Measurements from ENCODE around the gene ASTN1. TPM values are rescaled to one million over a fixed set of nuclear protein-coding genes. Genes with fewer than 3 reads are reported as not detected.
A peak's percentile ranks its signal among the peaks of the same experiment; 100 is the strongest.

ASTN1 gene
- total RNA-seq, 1 donor from 2014 or later: 7.7 TPM

DNA sequence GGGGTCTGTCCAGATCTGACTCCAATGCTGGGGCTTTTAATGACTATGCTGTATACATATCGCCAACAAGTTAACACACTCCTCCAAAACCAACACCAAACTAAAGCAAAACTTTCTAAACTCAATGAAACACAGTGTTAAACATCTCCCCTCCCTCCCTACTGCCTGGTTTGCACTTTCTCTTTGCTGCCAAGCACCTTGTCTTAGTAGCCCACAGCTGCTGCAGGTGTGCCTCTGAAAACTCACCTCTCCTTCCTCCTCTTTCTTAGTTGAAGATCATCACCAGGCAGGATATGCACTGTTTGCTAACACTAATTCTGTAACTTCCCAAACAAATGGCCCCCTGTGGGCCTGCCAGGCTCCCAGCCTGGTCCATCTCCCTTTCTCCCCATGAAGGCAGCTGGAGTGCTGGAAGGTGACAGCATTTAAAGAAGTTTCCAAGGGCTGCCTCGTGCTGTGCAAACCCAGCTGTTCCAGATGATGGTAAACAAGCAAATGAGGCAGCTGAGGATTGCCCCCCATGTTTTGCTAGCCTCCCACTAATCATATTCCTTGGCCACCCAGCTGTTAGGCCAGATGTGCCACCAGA, 213.7 kb downstream of the ASTN1 start:
- Mint-ChIP-seq H3K9me3 (ENCODE audit: unreplicated experiment) (peaks cover 7% of the 10 kb centered on the region), H3K4me1 (ENCODE audit: low read depth, unreplicated experiment) (peaks cover 6% of the 10 kb centered on the region), H3K4me3 (ENCODE audit: unreplicated experiment) (no peak overlapping the region), H3K36me3 (ENCODE audit: unreplicated experiment) (no peaks in the 10 kb centered on the region), H3K27ac (ENCODE audit: unreplicated experiment) (no peak overlapping the region), H3K27me3 (ENCODE audit: unreplicated experiment) (peaks cover 2% of the 10 kb centered on the region)
- no peak for TF ChIP-seq CTCF (IDR thresholded peaks at IDR 0.05; ENCODE audit: partially characterized antibody, unreplicated experiment)
- DNase-seq: no peak

DNA sequence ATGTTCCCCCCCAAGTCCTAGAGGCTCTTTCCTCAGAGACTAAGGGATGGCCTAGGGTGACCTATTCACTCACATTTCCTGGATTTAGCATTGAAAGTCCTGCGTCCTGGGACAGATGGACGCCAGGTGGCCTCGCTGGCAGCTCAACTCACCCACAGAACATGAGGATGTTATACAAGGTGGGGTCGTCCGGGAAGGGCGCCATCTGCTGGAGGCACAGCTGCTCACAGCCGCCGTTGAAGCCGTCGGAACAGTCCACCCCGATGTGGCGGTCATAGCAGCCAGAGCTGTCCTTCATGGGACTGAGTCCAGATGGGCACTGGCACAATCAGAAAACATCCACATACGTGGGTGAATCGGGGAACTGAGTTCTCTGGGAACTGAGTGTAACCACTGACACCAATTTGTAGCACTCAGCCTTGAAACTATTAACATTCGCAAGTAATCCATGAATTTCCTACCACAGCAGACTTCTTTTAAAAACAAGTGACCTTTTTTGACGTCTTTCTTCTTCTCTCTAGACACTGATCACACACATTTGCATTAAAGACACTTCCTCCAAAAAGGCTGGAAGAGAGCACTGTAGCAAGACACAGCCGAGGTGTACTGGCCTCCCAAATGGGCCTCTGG, 215.4 kb downstream of the ASTN1 start:
- Mint-ChIP-seq H3K27ac (ENCODE audit: unreplicated experiment) (peak overlapping the region; percentile 29), H3K9me3 (ENCODE audit: unreplicated experiment) (peaks cover 7% of the 10 kb centered on the region), H3K36me3 (ENCODE audit: unreplicated experiment) (no peaks in the 10 kb centered on the region), H3K4me1 (ENCODE audit: low read depth, unreplicated experiment) (peaks cover 4% of the 10 kb centered on the region), H3K4me3 (ENCODE audit: unreplicated experiment) (no peak overlapping the region), H3K27me3 (ENCODE audit: unreplicated experiment) (peaks cover 2% of the 10 kb centered on the region)
- TF ChIP-seq CTCF (IDR thresholded peaks at IDR 0.05; ENCODE audit: partially characterized antibody, unreplicated experiment): peak; percentile 76
- peak; percentile 88 for DNase-seq

- Mint-ChIP-seq H3K4me1 (ENCODE audit: low read depth, unreplicated experiment) (peaks cover 4% of the 10 kb centered on the region), H3K9me3 (ENCODE audit: unreplicated experiment) (peaks cover 6% of the 10 kb centered on the region), H3K4me3 (ENCODE audit: unreplicated experiment) (no peak overlapping the region), H3K27ac (ENCODE audit: unreplicated experiment) (no peak overlapping the region), H3K36me3 (ENCODE audit: unreplicated experiment) (no peaks in the 10 kb centered on the region), H3K27me3 (ENCODE audit: unreplicated experiment) (peaks cover 2% of the 10 kb centered on the region)
- DNase-seq: no peak
- no peak for TF ChIP-seq CTCF (IDR thresholded peaks at IDR 0.05; ENCODE audit: partially characterized antibody, unreplicated experiment)
These were observed 219.9 kb downstream of the ASTN1 start for GRCh38 chr1:176944606-176945005.

DNA sequence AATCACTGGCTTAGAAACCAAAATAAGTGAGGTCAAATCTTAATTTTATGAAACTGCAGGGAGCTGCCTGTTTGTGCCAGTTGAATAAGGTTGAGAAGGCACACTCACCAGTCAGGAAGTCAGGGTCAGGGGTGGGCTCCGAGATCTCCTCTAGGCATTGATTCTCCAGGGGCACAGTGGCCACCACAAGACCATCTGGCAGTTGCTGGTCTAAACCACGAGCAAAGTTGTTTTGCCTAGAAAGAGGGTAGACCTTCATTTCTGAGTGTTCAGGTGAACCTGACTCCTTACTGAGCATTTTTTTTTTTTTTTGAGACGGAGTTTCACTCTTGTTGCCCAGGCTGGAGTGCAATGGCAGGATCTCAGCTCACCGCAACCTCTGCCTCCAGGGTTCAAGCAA, 220.7 kb downstream of the ASTN1 start:
- no peak for DNase-seq
- Mint-ChIP-seq H3K27me3 (ENCODE audit: unreplicated experiment) (no peaks in the 10 kb centered on the region), H3K36me3 (ENCODE audit: unreplicated experiment) (no peaks in the 10 kb centered on the region), H3K4me3 (ENCODE audit: unreplicated experiment) (no peak overlapping the region), H3K27ac (ENCODE audit: unreplicated experiment) (no peak overlapping the region), H3K4me1 (ENCODE audit: low read depth, unreplicated experiment) (no peaks in the 10 kb centered on the region), H3K9me3 (ENCODE audit: unreplicated experiment) (no peaks in the 10 kb centered on the region)
- TF ChIP-seq CTCF (IDR thresholded peaks at IDR 0.05; ENCODE audit: partially characterized antibody, unreplicated experiment): no peak

DNA sequence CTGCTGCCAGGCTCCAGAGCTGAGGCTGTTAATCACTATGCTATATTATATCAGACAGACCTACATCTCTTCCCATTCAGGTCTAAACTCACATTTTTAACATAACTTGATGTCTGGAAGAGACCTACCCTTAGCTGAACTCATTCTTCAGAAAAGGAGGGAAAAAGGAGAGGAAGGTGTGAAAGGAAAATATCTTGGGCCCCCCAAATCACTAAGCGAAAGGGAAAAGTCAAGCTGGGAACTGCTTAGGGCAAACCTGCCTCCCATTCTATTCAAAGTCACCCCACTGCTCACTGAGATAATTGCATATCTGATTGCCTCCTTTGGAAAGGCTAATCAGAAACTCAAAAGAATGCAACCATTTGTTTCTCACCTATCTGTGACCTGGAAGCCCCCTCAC, 222.2 kb downstream of the ASTN1 start:
- no peaks in the 10 kb centered on the region for H3K36me3 Mint-ChIP-seq (ENCODE audit: unreplicated experiment)
- H3K4me1 Mint-ChIP-seq (ENCODE audit: low read depth, unreplicated experiment): no peaks in the 10 kb centered on the region
- no peaks in the 10 kb centered on the region for H3K27me3 Mint-ChIP-seq (ENCODE audit: unreplicated experiment)
- no peak overlapping the region for H3K27ac Mint-ChIP-seq (ENCODE audit: unreplicated experiment)
- H3K4me3 Mint-ChIP-seq (ENCODE audit: unreplicated experiment): no peak overlapping the region
- no peak for TF ChIP-seq CTCF (IDR thresholded peaks at IDR 0.05; ENCODE audit: partially characterized antibody, unreplicated experiment)
- no peaks in the 10 kb centered on the region for H3K9me3 Mint-ChIP-seq (ENCODE audit: unreplicated experiment)
- no peak for DNase-seq

Data from glutamatergic neuron (in vitro differentiated cells).